ENCODE results near the gene FRMPD2.
"Not testable (repeated sequence)": the region's sequence is repeated elsewhere in the genome, so short reads cannot be mapped to it uniquely, and the experiment has no call there.

Gene FRMPD2

DNA sequence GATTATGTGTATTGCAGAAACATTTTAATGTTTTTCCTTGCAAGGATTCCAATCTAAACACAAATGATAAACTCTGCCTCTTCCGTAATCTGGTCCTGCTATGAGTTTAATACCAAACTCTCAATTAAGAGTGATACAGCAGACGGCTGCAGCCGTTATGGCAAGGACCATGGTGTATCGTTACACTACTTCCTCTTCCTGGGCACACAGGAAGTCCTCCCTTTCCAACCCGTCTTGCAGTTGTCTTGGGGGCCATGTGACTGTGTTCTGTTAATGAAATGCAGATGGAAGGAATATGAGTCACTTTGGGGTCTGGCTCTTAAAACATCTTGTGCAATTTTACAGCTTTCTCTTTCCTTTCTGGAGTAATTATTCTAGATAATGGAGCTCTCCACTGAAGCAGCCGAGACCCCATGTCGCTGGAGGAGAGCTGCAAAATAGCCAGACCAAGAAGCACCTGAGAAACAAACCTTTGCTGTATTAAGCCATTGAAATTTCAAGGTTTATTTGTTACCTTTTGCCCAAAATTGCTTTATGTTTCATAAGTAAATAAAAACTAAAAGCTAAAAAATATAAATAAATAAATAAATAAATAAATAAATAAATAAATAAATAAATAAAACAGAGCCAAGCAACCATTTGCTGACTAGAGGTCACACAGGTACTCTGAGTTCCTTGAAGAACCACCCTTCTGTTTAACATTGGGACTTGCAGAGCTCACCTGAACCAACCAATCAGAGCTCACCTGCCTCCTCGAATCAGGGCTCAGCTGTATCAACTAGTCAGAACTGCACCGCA is 74.7 kb downstream of the FRMPD2 start:
- no peak for DNase-seq

DNA sequence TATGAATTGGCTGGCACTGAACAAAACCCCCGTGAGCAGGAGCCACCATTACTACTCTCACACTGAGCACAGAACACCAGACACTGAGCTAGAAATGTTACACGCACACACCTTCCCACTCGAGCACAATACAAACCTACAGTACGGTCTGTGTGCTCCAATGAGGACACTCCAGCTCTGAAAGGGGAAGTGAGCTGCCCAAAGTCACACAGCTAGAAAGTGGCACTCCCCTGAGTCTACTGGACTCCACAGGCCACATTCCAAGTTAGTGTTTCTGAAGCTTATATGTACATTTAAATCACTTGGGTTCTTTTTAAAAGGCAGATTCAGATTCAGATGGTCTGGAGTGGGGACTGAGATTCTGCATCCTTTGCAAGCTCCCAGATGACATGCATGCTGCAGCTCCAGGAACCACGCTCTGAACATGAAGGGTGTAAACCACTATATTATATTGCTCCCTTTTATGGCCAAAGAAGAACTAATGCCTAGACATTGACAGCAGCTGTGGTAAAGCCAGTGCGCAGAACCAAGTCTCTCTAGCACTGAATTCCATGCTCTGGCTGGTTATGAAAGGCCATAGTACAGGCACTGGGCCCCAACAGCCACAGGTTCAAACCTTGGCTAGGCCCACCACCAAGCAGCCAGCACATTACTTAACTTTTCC is 77.1 kb downstream of the FRMPD2 start:
- DNase-seq, result no peak

GRCh38 chr10:48195803-48196202 is 78.7 kb downstream of the FRMPD2 start:
- no peak for DNase-seq

DNA sequence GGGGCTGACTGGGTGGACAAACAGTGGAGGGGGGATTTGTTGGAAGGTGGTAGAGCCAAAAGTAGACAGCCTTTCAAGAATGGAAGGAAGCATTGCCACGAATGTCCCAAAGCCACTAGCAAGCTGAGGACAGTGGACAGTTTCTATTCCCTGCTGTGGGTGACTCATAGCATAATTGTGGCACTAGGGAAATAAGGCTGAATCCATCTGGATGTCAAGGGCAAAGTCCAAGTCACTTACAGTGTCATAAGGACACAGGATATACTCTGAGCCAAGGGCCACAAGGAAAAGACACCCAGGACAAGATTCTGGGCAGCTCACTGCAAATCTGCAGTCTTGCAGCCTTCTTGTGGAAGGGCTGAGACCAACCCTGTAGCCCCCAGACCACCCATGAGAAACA is 79.7 kb downstream of the FRMPD2 start:
- no peak for DNase-seq

DNA sequence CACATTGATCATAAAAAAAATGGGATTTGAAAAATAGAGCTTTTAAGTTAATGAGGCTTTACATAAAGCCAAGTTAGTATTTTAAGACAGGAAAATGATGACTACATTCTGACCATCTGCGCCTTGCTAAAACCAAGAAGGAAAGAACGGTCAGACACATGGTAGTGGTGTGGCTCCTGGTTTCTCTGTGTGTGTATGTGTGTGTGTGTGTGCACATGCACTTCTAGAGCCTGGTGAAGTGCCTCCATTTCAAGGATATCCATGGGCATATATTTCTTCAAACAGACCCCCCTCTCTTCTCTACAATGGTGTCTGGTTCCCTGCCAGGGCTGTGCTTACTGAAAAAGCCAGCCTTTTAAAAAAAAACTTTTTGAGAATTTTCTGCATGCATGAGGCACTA is 80.9 kb downstream of the FRMPD2 start:
- no peak for DNase-seq

DNA sequence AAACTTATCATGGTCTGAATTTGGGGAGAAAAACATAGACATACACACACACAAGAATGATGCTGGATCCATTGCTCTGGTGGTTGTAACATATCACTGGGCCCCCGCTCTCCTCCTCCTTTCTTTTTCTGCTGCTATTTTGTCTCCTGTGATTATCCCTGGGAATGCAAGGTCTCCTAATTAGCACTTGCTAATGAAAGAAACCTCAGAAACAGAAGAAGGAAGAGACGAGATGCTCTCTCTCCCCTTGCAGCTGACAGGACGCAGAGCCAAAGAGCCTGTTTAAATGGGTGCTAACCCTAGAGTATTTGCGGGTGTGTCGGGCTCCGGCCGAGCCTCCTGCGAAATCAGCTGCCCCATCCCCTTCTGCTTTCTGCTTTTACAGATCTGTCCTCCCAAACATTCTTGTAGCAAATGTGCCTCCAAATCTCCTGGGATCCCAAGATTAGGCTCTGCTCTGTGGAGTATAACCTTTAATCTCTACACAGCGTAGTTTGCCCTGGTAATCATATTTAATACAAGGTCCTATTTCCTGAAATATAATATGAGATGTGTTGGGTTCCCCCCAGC is 81.5 kb downstream of the FRMPD2 start:
- no peak for DNase-seq

GRCh38 chr10:48187713-48188485 is 86.6 kb downstream of the FRMPD2 start:
- DNase-seq, result peak in 7 of 14 donors; percentile 4 to 38 (median 20)

- DNase-seq, result no peak
These were observed 87.4 kb downstream of the FRMPD2 start for GRCh38 chr10:48187126-48187525.

DNA sequence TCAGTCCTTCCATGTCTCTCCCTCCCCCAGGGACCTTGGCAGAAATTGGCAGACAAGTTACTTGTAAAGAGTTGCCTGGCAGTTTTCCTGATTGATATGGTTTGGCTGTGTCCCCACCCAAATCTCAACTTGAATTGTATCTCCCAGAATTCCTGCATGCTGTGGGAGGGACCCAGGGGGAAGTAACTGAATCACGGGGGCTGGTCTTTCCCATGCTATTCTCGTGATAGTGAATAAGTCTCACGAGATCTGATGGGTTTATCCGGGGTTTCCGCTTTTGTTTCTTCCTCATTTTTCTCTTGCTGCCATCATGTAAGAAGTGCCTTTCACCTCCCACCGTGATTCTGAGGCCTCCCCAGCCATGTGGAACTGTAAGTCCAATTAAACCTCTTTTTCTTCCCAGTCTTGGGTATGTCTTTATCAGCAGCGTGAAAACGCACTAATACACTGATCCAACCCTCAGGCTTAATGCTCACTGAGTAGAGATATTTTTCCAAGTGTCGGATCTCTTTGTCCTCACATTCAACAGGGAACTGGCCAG is 88.2 kb downstream of the FRMPD2 start:
- not testable (repeated sequence) for DNase-seq

DNA sequence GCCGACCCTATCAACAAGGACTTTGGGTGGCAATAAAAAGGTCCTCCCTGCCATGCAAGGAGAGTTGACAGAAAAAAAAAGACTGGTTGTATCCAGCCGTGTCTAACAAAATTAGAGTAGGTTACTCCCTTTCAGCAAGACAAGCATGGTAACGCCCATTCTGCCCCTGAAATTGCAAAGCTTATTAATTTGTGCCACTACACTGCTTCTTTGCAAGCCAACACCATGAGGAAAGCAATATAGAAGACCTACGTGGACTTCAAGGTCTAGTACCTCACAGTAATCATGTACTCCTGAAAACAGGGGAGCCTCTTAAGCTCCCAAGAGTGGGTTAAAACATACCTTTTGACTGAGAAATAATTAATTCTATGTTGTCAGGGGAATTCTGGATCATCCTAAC is 90.3 kb downstream of the FRMPD2 start:
- DNase-seq, result no peak

GRCh38 chr10:48172715-48173114 is 101.8 kb downstream of the FRMPD2 start:
- DNase-seq, result peak in 1 of 14 donors; percentile 73

- not testable (repeated sequence) for DNase-seq
These were observed 113.8 kb downstream of the FRMPD2 start for GRCh38 chr10:48160670-48161069.

- peak in 1 of 14 donors; percentile 78 for DNase-seq
These were observed 114.3 kb downstream of the FRMPD2 start for GRCh38 chr10:48160163-48160562.

DNA sequence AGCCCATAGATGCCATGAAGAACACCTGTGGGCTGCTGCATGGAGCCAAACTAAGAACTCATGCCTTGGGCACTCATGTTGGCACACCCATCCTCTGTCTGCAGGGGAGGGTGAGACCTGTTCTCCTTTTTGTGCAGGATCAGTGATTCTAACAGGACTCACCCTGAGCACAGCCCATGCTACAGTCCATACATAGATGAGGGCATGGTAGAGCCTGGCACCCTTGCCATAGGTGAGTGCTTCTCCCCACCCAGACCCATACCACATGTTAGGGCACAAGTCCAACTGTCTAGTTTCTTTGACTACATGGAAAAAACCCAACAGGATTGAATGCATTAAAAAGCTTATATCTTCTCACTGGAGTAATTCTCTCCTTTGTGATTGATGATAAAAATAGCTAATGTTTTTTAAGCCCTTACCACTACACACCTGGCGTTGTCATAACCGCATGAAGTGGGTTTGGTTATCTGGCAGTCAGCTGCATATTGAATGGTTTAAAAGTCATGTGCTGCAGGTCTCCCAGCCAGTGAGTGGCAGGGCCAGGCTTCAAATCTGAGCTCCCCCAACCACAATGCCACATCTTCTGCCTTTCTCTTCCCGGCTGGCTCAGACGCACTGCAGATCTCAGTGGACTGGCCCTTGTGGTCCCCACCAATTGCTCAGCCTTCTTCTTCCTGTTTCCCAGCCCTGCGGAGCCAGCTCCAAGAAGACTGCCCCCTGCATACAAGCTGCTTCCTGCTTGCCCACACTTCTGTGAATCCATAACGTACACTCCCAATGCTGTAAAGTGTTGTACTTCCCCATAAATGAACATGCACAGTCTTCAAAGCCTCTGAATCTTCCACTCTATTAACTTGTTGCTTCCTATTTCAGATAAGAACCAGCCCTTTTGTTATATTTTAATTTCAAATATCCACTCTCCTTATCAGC is 120.0 kb downstream of the FRMPD2 start:
- not testable (repeated sequence) for DNase-seq

GRCh38 chr10:48147643-48148042 is 126.9 kb downstream of the FRMPD2 start:
- not testable (repeated sequence) for DNase-seq

DNA sequence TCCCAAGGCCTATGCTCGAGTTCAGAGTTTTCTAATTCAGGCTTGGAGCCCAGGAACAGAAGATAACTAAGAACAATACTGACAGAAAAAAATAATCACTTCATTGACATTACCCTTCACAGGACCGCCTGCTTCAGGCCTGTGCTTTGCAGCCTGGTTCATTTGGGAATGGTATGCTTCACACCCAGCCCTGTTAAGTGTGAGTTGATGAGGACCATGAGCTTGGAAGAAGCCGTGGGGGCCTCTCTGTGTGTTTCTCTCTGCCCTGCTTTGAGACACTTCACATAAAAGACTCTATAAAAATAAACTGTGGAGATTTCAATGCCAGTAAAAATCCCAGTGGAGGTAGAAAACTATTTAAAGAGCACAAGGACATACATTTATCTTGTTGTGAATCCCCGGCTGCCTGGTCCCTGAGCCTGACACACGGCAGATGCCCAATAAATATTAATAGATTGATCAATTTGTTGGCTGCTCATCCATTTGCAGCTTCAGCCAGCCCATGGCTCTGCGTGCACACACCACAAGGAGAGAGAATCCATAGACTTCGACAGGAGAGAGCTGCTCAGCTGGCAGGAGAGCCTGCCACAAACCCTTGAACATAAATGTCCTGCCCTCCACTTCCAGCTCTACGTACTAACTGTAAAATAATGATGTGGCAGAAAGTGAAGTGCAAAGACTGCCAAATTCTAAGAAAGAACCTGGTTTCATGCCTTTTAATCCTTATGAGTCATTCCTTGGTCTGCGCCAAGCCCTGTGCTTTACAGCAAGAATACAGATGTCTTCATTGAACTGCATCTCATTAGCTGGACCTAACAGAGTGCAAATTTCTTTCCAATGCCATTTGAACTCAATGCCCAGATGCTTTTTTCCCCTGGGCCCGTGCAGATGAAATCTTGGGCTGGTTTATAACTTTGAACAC is 130.5 kb downstream of the FRMPD2 start:
- DNase-seq, result not testable (repeated sequence)

GRCh38 chr10:48140949-48141348 is 133.5 kb downstream of the FRMPD2 start:
- not testable (repeated sequence) for DNase-seq

DNA sequence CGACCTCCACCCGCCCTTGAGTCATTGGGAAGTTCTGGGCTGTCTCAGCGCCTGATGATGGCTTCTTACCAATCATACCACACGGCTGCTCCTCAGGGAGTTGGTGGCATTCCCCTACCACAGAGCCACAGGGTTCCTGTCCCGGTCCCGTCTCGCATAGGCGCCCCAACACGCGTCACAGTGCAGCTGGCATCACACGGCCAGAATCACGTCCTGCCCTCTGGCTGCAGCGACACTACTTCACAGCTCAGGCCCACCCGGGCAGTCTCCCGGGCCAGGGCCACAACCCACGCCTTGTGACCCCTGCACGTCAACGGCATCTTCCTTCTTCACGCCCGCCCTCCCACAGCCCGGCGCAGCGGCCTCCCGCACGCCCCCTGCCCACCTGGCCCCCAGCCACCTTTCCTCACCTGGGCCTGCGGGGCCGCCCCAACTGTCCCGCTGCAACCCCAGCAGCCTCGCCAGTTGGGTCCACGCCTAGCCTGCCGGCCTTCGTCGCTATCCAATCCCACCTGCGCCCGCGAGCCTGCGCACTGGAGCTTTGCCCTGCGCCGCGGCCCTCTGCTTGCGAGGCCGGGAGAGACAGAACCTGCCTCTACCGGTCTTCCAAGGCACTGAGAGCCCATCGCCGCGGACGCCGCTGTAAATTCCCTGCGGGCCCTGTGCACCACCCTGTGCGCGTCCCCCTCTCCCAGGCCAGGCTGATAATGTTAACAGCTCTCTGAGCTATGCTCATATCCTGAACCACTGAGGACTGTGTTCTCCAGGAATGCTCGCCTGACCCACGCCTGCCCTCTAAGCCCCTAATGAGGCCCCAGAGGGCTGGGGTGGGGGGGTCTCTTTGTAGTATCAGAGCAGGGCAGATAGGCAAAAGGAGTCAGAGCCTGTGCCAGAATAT is 134.3 kb downstream of the FRMPD2 start:
- not testable (repeated sequence) for DNase-seq

DNA sequence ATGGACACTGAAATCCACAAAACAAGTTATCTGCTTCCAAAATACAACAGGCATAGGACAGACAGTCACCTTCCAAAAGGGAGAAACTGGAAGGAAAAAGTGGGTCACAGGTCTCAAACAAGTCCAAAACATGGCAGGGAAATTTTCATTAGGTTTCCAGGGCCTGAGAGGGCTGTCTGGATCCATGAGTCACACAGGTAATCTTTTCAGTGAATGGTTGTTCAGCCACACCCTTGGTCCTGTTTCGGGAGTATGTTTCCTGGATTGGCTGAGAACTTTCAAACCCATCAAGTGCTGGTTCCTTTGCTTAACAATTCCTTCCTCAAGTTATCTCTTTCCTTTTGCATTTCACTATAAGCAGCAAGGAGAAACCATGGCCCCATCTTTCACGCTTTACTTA is 145.5 kb downstream of the FRMPD2 start:
- not testable (repeated sequence) for DNase-seq
